Neural progenitor cell (in vitro differentiated cells): ENCODE results near the gene TMEM121. TPM values are rescaled to one million over a fixed set of nuclear protein-coding genes. Genes with fewer than 3 reads are reported as not detected.

Experiments used
- DNase-seq: peaks from one replicate; pipeline ENCODE4 v3.0.0-alpha.2; 2016; ENCODE audit warnings: low spot score
- H2AFZ ChIP-seq: fragments of 200-600 bp; sonication (generic); replicated peaks from 2 replicates; pipeline ENCODE4 v1.6.1; 2016; ENCODE audit warnings: antibody characterized with exemption
- H3F3A ChIP-seq: fragments of 200-600 bp; sonication (generic); 2 replicates; pipeline ENCODE4 v1.6.1; 2016; ENCODE audit warnings: antibody characterized with exemption, low read depth
- H3K27ac ChIP-seq: fragments of 200-600 bp; sonication (generic); 2 replicates; pipeline ENCODE4 v1.5.1; 2016; ENCODE audit warnings: mild to moderate bottlenecking
- H3K27me3 ChIP-seq: fragments of 200-600 bp; sonication (generic); 2 replicates; pipeline ENCODE4 v1.6.1; 2016; ENCODE audit warnings: mild to moderate bottlenecking, moderate library complexity
- H3K36me3 ChIP-seq: fragments of 200-600 bp; sonication (generic); 2 replicates; pipeline ENCODE4 v1.5.1; 2016
- H3K4me1 ChIP-seq: fragments of 200-600 bp; sonication (generic); 2 replicates; pipeline ENCODE4 v1.6.1; 2016; ENCODE audit warnings: mixed run types
- H3K4me2 ChIP-seq: fragments of 200-600 bp; sonication (generic); 2 replicates; pipeline ENCODE4 v1.6.1; 2016
- H3K4me3 ChIP-seq: fragments of 200-600 bp; sonication (generic); 2 replicates; pipeline ENCODE4 v1.5.1; 2016
- H3K79me2 ChIP-seq: fragments of 200-600 bp; sonication (generic); 2 replicates; pipeline ENCODE4 v1.6.1; 2016; ENCODE audit warnings: low read depth
- H3K9ac ChIP-seq: fragments of 200-600 bp; sonication (generic); 2 replicates; pipeline ENCODE4 v1.6.1; 2016
- H3K9me3 ChIP-seq: fragments of 200-600 bp; sonication (generic); 2 replicates; pipeline ENCODE4 v1.5.1; 2016; ENCODE audit warnings: low read depth
- H4K20me1 ChIP-seq: fragments of 200-600 bp; sonication (generic); 2 replicates; pipeline ENCODE4 v1.6.1; 2016; ENCODE audit warnings: low read depth
- H3K27ac Mint-ChIP-seq: 3 replicates; pipeline ENCODE4 v1.8.0; 2021; ENCODE audit warnings: mixed read lengths
- H3K27me3 Mint-ChIP-seq: 2 replicates; pipeline ENCODE4 v1.8.0; 2022; ENCODE audit warnings: low read depth, mild to moderate bottlenecking, inconsistent platforms, moderate library complexity, mixed read lengths; ENCODE audit not compliant: insufficient read depth
- H3K36me3 Mint-ChIP-seq: 3 replicates; pipeline ENCODE4 v1.8.0; 2021; ENCODE audit warnings: mixed read lengths
- H3K4me1 Mint-ChIP-seq: 3 replicates; pipeline ENCODE4 v1.8.0; 2021; ENCODE audit warnings: mixed read lengths
- H3K4me3 Mint-ChIP-seq: 3 replicates; pipeline ENCODE4 v1.8.0; 2021; ENCODE audit warnings: mild to moderate bottlenecking, moderate library complexity, mixed read lengths
- H3K9me3 Mint-ChIP-seq: 3 replicates; pipeline ENCODE4 v1.8.0; 2020; ENCODE audit warnings: mixed read lengths
- CTCF ChIP-seq: fragments of 200-600 bp; sonication (generic); IDR thresholded peaks from 2 replicates; pipeline ENCODE4 v1.5.1; 2017; ENCODE audit warnings: antibody characterized with exemption, mild to moderate bottlenecking
- EZH2 ChIP-seq: fragments of 200-600 bp; sonication (generic); IDR thresholded peaks from 2 replicates; pipeline ENCODE4 v1.6.1; 2017; ENCODE audit warnings: antibody characterized with exemption, mild to moderate bottlenecking, moderate library complexity
- EZH2phosphoT487 ChIP-seq: fragments of 200-600 bp; sonication (generic); IDR thresholded peaks from 2 replicates; pipeline ENCODE4 v1.6.1; 2017; ENCODE audit warnings: antibody characterized with exemption
- total RNA-seq: library from RNA; depleted of rRNA; stranded (reverse); fragments of >200 nt; gene quantifications from 2 replicates; pipeline ENCODE4 v1.2.3, GENCODE V29; 2015; ENCODE audit warnings: low replicate concordance

The TMEM121 gene
- total RNA-seq, 1 donor from 2014 or later = 0.90 TPM

GRCh38 chr14:105480807-105481801 lies 45.3 kb upstream of the TMEM121 start:
- no peaks in the 10 kb centered on the region for H3K36me3 ChIP-seq
- H3K9me3 ChIP-seq = no peaks in the 10 kb centered on the region
- Mint-ChIP-seq H3K4me3 (peak overlapping the region; percentile 38), H3K27me3 (peaks cover 15% of the 10 kb centered on the region), H3K36me3 (no peaks in the 10 kb centered on the region), H3K27ac (peak overlapping the region; percentile 92), H3K9me3 (no peaks in the 10 kb centered on the region), H3K4me1 (peaks cover 47% of the 10 kb centered on the region)
- peaks cover 36% of the 10 kb centered on the region for H4K20me1 ChIP-seq
- peak overlapping the region; percentile 3 for H2AFZ ChIP-seq
- DNase-seq = peak; percentile 92
- H3K27ac ChIP-seq = no peak overlapping the region
- H3K4me2 ChIP-seq = peak overlapping the region; percentile 59
- peak overlapping the region; percentile 9 for H3K4me3 ChIP-seq
- TF ChIP-seq EZH2 (no peak), CTCF (peak; percentile 96), EZH2phosphoT487 (no peak)
- peaks cover 8% of the 10 kb centered on the region for H3F3A ChIP-seq
- H3K4me1 ChIP-seq = peaks cover 34% of the 10 kb centered on the region
- H3K79me2 ChIP-seq = no peaks in the 10 kb centered on the region
- no peak overlapping the region for H3K9ac ChIP-seq
- H3K27me3 ChIP-seq = peaks cover 93% of the 10 kb centered on the region

- H2AFZ ChIP-seq = no peak overlapping the region
- no peak overlapping the region for H3K27ac ChIP-seq
- Mint-ChIP-seq H3K27me3 (peaks cover 18% of the 10 kb centered on the region), H3K4me1 (peaks cover 42% of the 10 kb centered on the region), H3K4me3 (peak overlapping the region; percentile 46), H3K9me3 (no peaks in the 10 kb centered on the region), H3K27ac (peak overlapping the region; percentile 86), H3K36me3 (no peaks in the 10 kb centered on the region)
- H3K9ac ChIP-seq = no peak overlapping the region
- H3K36me3 ChIP-seq = no peaks in the 10 kb centered on the region
- peak overlapping the region; percentile 59 for H3K4me2 ChIP-seq
- peak overlapping the region; percentile 9 for H3K4me3 ChIP-seq
- H3K4me1 ChIP-seq = peaks cover 33% of the 10 kb centered on the region
- H3K9me3 ChIP-seq = no peaks in the 10 kb centered on the region
- H3K79me2 ChIP-seq = no peaks in the 10 kb centered on the region
- no peak for TF ChIP-seq EZH2
- TF ChIP-seq CTCF = no peak
- no peak for TF ChIP-seq EZH2phosphoT487
- H4K20me1 ChIP-seq = peaks cover 32% of the 10 kb centered on the region
- H3F3A ChIP-seq = peaks cover 7% of the 10 kb centered on the region
- DNase-seq = peak; percentile 88
- H3K27me3 ChIP-seq = peaks cover 93% of the 10 kb centered on the region
Observed at GRCh38 chr14:105481886-105482457, 44.4 kb upstream of the TMEM121 start.

GRCh38 chr14:105482486-105483110 lies 43.8 kb upstream of the TMEM121 start:
- TF ChIP-seq EZH2 (no peak), EZH2phosphoT487 (no peak), CTCF (no peak)
- H4K20me1 ChIP-seq = peaks cover 32% of the 10 kb centered on the region
- no peak overlapping the region for H3K4me2 ChIP-seq
- no peaks in the 10 kb centered on the region for H3K9me3 ChIP-seq
- peaks cover 37% of the 10 kb centered on the region for H3K4me1 Mint-ChIP-seq
- H3K4me1 ChIP-seq = peaks cover 39% of the 10 kb centered on the region
- no peaks in the 10 kb centered on the region for H3K36me3 Mint-ChIP-seq
- H3K27me3 ChIP-seq = peaks cover 93% of the 10 kb centered on the region
- H3K27me3 Mint-ChIP-seq = peaks cover 14% of the 10 kb centered on the region
- H3K79me2 ChIP-seq = no peaks in the 10 kb centered on the region
- no peak overlapping the region for H3K4me3 ChIP-seq
- peaks cover 7% of the 10 kb centered on the region for H3F3A ChIP-seq
- DNase-seq = no peak
- H3K9me3 Mint-ChIP-seq = no peaks in the 10 kb centered on the region
- H3K4me3 Mint-ChIP-seq = peak overlapping the region; percentile 46
- peak overlapping the region; percentile 86 for H3K27ac Mint-ChIP-seq
- no peaks in the 10 kb centered on the region for H3K36me3 ChIP-seq
- H3K9ac ChIP-seq = no peak overlapping the region
- no peak overlapping the region for H3K27ac ChIP-seq
- no peak overlapping the region for H2AFZ ChIP-seq
